ENCODE data around the gene OPA3.

- no peak for TF ChIP-seq CTCF (IDR thresholded peaks at IDR 0.05)
- TF ChIP-seq POLR2A (IDR thresholded peaks at IDR 0.05): no peak
These were observed 85.1 kb downstream of the OPA3 start for GRCh38 chr19:45499196-45500180.

Data from adrenal gland (tissue), 5 donors.